NCI-H446 treated with DMSO at 0.1 percent for 48 hours (cell line): ENCODE data around the gene C1QTNF2.
A peak's percentile ranks its signal among the peaks of the same experiment; 100 is the strongest.
"Not testable (repeated sequence)": the region's sequence is repeated elsewhere in the genome, so short reads cannot be mapped to it uniquely, and the experiment has no call there.

Source experiments
- DNase-seq: peaks from one replicate; lab custom pipeline; 2025; lab: John Stamatoyannopoulos, UW

The C1QTNF2 gene

DNA sequence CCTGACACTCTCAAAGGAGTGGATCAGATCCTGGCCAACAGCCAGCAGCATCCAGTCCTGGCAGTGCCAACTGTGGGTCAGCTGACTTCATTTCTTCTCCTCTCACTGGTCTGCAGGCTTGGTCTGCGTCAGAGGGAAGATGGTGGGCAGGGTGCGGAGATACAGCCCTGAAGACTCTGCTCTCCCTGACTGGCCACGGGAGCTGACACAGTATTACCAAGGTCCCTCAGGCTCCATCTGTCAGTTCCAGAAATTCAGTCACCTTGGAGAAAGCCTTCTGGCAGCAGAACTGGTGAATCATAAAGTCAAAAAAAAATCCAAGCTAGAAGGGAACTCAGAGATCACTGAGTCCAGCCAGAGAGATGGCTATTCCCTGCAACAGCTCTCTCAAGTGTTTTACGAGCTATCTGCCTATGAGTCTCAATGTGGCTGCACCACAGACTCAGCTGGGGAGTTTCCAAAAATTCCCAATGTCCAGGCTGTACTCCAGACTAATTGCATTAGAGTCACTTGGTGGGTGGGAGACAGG is 27.9 kb downstream of the C1QTNF2 start:
- peak; percentile 34 for DNase-seq

DNA sequence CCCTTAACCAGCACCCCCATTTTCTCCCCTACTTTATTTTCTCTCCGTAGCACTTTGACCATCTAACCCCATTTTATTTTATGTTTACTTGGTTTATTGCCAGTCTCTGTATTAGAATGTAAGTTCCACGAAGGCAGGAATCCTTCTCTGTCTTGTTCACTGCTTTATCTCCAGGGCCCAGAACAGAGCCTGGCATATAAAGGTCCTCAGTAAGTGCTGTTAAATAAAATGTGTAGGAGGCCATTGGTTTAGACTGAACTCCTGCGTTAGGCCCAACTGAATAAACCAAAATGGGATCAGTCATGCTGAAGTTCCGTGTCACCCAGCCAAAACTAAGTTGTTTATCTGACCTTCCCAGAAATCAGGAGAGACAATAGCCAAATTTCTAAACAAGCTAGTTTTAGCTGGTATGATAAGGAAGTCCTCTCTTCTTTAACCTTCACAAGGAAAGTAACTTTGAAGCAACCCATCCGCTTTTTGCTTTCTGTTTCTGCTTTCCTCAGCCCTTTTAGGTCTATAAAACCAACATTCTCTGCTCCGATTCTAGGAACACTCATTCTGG is 29.0 kb downstream of the C1QTNF2 start:
- DNase-seq: no peak

DNA sequence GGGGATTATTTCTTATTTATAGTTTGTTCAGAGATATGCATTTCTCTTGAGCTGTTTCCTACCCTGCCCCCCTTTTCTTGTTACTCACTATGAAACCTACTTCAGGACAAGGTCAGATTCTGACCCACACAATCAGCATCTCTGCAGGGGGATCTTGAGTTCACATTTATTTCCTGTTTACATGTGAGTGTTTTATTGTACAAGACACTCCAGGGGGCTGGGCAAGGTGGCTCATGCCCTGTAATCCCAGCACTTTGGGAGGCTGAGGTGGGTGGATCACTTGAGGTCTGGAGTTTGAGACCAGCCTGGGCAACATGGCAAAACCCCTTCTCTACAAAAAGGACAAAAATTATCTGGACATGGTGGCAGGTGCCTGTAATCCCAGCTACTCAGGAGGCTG is 29.9 kb downstream of the C1QTNF2 start:
- DNase-seq: not testable (repeated sequence)

DNA sequence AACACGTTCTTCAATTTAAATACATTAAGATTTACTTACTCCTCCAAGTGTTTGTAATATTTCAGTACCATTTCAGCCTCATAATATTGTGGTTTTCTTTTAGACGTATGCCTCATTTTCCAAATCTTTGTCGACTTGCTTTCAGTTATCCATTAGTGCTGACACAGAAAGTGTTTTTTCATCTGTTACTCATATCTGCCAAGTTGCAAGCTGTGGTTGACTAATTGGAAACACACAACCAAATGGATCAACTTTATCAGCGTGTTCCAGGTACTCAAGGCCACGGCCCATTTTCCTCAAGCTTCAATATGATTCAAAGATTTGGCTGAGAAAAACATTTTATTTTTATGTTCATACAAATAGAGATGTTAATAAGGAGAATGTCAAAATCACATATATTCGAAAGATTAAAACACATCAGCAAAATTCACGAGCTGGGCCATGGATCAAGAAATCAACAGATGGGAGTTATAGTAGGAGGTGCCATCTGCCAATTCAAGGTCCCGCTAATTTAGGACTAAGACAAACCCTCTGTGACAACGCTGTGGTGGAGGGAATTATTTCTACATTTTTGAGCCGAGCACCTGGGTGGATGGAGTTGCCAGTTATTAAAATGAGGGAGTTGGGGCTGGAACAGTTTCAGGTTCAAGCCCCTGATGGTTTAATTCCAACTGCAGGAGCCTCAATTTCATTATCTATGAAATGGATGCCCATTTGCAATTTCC is 30.9 kb downstream of the C1QTNF2 start:
- peak; percentile 73 for DNase-seq

DNA sequence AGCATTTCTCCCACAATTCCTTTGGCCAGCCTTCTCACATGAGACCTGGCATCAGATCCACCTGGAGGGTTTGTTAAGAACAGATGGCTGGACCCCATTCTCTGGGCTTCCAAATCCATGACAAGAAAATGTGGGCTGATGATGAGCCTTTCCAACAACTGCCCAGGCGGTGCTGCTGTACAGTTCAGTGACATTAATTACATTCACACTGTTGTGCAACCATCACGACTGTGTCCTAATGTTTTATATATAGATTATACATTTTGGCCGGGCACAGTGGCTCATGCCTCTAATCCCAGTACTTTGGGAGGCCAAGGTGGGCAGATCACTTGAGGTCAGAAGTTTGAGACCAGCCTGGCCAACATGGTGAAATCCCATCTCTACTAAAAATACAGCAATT is 35.7 kb downstream of the C1QTNF2 start:
- not testable (repeated sequence) for DNase-seq

DNA sequence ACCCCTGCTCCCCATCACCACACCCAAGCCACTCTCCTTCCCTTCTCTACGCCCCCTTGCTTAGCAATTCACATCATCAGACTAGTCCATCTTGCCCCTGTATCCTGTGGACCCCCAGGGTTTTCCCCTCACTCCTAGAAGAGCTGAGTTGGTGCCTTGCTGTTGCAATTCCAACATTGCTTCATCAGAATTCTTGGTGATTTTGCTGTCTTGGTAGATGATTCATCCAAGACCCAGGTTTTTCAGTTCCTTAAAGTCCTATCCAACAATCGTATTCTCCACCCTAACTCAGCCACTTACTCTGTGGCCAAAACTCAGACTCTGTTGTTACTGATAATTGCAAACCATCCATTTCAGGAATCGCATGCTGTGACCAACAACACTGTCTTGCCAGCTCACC is 36.7 kb downstream of the C1QTNF2 start:
- DNase-seq: no peak

DNA sequence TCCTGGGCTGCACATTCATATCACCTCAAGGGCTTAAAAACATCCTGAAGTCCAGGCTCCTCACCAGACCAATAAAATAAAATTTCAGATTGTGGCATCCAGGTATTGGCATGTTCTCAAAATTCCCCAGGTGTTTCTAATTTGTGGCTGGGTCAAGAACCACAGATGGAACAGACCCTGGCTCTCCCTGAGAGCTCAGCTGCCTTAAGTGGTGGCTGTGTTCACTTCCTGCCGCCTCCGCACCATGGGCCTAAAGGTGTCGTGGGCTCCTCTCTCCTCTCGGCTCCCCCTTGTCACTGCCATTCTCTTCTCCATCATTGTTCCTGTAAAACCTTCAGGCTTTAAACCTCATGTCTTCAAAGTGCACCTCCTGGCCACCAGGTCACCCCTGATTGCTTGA is 40.2 kb downstream of the C1QTNF2 start:
- no peak for DNase-seq

DNA sequence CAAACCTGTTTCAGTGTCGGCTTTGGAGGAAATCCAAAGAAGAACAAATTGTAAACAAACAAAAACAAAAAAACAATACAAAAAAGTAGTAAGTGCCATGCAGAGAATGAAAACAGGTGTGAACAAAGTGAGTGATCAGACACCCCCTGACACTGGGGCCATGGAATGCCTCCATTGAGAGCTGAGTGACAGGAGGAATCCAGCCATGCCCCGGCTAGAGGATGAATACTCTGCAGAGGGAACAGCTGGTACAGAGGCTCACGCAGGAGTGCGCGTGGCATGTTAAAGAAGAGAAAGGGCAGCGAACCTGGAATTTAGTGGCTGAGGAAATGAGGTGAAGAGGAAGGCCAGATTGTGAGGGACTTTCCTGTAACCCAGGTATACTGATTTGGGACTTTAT is 42.6 kb downstream of the C1QTNF2 start:
- DNase-seq: no peak

DNA sequence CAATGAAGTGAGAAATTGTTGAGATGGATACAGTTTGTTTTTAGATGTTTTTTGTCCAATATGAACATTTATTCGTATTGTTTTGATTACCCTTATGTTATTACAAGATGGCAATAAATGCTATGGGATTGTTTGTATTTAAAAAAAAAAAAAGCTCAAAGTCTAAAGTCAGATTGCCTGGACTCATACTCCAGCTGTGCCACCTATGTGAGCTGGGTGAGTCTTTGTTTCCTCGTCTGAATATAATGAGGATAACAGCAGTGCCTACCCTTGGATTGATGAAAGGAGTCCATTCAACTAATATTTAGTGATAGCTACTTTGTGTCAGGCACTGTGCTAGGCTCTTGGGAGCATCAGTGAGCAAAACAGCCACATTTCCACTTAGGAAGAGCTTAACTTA is 43.4 kb downstream of the C1QTNF2 start:
- no peak for DNase-seq

DNA sequence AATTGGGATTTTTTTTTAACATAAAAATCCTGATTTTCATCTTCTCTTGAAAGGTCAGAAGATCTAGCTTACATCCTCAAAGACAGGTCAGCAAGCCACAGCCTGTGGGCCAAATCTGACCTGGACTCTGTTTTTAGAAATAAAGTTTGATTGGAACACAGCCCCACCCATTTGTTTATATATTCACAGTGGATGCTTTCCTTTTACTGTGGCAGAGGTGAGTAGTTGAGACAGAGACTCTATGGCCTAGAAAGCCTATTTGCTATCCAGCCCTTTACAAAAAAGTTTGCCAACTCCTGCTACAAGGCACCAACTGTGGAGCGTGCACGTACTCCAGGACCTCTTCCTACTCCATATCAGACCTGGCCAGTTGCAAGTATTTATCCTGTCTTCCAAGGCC is 44.7 kb downstream of the C1QTNF2 start:
- no peak for DNase-seq

DNA sequence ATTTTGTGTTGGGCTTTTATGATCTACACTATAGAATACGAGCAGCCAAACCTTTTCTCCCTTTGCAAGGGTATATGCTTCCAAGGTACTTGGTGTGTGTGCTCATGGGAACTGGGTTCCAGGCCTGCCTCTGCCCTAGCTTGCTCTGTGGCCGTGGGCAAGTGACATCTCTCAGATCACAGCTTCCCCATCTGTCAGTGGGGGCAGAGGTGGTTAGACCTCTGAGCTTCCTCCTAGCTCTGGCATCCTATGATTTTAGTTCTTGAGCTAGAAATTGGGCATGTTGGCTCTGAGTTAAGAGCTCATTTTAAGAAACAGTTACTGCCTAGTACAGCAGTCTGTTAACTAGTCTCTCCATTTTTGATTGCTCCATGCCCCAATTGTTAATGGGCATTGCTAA is 45.5 kb downstream of the C1QTNF2 start:
- DNase-seq: no peak

DNA sequence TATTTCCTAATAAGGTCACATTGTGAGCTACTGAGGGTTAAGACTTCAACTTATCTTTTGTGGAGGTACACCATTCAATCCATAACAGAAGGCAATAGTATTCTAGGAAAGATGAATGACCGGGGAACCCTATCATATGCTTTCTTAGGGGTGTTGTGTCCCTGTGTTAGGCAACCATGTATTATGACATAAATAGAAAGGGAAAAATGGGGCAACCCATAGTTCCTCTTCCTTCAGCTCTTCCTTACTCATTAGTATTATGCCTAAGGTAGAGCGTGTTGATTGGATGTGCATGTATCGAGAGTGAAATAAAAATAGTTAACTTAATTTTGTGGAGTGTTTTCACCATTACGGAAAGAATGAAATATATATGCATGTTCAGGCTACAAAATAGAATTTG is 52.0 kb downstream of the C1QTNF2 start:
- no peak for DNase-seq

DNA sequence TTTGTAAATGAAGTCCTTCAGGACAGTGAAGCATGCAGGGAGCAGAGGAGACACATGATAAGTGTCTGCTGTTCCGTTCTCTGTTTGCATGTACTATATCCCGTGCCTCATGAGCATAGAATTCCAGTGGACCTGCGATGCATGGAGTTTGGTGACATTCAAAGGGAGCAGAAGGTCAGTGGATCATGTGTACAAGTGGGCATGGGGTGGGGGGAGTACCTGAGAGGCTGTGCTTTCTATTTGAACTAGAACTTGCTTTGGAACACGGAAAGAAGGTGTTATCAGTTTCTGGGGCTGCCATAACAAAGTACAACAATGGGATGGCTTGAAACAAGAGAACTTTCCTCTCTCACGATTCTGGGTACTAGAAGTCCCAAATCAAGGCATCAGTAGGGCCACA is 53.0 kb downstream of the C1QTNF2 start:
- no peak for DNase-seq

DNA sequence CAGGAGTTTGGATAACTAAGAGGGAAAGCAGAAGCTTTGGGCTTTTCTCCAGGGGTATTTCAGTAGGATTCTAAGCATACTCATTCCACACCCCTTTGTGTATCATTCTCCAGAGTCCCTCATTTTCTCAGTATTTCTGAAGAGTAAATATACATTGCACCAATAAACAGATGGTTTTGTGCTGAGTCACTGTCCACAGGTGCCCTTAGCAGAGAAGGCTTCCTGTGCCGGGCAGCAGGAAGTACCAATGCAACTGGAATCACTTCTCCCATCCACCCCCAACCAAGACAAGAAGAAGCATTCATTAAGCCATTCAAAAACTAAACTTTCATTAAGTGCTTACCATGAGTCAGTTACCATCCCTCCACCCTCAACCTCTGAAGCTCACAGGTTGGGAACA is 54.5 kb downstream of the C1QTNF2 start:
- DNase-seq: no peak

DNA sequence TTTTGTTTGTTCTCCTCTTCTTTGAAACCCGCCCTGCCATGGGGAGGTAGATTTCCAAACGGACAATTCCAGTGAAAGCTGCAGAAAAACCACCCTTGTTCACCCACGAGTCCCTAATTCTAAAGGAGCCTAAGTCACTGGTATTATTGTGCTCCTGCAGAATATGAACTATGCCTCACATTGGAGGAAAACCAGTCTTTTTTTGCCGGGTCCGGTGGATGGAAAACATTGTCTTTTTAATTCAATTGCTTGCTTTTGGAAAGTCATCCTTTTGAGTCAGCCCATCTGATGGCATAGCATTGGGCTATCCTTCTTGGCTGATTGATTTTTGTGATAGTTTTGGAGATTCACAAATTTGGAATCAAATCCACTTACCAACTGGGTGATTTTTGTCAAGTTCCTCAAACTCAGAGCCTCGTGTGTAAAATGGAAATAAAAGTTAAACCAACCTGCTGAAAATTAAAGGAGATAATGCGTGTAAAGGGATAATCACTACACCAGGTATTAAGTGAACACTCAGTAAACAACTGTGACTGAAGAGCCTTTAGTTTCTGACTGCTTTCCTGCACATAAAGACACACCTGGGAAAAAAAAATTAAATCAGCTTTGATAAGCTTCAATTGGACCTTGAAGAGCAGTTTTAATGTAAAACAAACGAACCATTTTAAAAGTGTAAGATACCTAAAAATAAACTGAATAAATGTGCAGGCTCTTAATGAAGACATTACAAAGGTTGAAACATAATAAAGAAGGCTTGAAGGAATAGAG is 57.3 kb downstream of the C1QTNF2 start:
- no peak for DNase-seq

DNA sequence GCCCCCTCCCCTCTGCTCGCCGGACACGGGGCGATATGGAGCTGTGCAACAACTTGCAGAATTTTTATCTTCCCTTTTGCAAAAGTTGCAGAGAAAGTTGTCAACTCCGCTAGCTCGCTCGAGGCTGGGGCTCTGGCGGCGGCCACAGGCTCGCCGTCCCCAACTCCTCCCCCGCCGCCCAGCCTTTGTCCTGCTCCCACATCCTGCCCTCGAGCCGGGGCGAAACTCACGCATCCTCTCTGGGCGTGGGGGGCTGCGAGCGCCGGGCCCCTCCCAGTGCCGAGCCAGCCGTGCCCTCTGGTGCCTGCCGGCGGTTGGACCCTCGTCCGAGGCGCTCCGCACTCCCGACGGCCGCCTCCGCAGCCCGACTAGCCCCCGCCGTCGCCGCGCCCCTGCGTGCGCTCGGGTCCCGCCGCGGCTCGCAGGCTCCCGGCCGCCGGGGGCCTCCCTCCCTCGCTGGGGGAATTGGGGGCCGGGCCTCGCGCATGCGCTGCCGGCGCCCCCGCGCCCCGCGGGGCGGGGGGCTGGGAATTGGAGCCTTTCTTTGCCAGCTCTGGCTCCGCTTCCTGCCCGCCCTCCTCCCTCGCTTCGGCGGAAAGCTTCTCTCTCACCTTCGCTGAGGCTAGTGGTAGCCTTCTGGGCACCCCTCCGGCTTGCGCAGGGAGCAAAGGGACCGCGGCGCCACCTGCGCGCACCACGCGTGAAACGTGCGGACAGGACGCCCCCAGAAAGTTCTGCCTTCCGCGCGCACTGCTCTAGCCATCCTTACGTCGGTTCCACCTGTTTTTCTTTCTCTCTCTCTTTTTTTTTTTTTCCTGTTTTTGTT is 58.1 kb downstream of the C1QTNF2 start, which contains the start of gene CCNJL:
Gene CCNJL (minus strand): TSS at position 431 of the 826 bp plus-strand sequence. CDS start 641 bp downstream, outside the sequence.
- DNase-seq: peak; percentile 45

DNA sequence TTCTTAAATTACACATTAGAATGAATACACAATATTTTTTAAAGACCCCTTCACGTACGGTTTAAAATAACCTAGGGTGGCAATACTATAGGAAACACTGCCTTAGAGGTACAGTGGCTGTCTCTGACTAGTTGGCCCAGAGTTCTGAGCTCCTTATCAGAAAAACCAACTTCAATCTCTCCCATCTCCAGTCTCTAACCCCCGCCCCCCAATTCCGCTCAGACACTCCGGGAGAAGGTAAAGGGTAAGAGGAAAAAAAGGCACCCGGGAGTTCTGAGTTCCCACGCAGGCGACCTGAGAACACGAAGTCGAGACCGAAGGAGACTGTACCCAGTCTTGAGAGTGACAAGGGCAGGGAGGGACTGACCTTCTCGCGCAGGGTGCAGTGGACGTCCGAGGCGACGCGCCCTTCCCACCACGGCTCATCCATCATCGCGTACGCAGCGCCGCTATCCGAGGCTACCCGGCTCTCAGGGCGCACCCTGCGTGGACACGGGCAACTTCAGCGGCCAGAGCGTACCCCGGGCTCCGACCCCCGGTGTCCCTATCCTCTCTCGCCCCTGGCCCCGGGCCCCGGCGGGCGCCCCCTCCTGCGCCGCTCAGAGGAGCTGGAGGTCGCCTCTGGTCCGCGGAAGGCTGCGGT is 58.8 kb downstream of the C1QTNF2 start:
- DNase-seq: no peak

DNA sequence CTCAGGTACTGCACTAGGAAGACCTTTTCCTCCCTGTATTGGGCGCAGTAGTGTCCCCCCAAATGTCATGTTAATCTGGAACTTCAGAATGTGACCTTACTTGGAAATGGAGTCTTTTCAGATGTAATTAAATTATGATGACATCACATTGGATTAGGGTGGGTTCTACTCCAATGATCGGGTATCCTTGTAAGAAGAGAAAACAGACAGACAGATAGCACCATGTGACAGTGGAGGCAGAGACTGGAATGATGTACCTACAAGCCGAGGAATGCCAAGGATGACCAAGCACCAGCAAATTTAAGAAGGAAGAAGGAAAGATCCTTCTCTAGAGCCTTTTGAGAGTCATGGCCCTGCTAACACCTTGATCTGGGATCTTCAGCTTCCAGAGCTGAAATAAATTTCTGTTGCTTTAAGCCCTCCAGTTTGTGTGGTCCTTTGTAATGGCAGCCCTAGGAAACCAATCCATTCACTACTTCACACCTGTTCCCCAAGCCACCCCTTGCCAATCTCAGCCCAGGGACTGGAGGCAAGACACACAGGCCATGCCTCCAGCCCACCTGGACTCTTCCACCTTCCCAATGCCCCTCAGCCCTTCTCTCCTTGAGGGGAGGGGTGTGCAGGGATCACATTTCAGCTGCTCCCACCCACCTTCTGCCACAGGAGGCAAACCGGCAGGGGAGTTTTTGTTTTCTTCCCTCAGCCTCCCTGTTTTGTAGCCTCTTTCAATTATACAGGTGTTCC is 59.7 kb downstream of the C1QTNF2 start:
- DNase-seq: no peak

DNA sequence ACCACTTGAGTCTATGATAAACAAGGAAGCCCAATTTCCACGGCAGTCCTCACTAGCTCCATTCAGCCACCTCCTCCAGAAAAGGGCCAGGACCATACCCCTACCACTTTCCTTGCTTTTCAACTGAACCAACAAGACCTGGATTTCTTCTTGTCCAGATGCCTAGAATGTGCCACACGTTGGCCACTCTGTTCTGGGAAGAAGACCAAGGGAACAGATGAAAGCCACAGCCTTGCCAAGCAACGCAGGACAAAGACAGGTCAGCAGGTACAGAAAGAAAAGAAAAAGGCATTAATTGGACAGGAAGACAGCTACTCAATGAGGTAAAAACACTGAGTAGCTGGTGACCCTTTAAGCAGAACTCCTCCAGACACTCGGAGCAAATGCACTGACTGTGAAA is 60.3 kb downstream of the C1QTNF2 start:
- no peak for DNase-seq

DNA sequence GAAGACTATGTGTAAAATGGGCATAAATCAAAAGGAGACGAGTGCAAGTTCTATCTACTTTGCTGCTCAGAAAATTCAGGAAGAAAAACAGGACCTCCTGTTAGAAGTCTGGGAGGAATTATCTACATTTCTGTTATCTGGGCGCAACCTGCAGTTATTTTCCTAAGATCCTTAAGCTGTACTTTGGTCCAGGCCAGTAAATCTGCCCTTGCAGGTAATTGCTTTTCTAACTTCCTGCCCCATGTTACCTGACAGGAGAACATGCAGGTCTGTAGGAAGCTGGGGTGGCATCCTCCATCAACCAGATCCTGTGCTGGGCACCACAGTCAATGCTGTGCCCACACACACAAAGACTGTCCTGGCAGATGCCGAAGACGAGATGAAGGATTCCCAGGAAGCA is 63.7 kb downstream of the C1QTNF2 start:
- no peak for DNase-seq

DNA sequence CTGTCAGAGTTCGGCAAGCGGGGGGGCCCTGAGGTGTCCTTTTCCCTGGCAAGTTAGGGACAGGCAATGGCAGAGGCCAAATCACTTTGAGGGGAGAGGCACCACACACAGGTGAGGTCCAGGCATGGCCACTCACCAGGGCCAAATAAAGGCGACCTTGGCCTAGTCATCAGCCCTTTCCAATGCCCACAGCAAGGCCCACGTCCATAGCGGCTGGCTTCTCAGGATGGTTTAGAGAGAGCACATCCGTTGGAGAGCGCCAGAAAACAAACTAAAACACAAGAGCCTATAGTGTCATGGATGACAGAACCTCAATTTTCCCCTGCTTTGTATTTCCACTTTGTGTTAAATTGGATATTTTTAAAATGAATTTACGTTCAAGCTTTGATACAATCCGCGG is 65.1 kb downstream of the C1QTNF2 start:
- DNase-seq: no peak
